ENCODE results near the gene PRR33.
"Not testable (repeated sequence)": the region's sequence is repeated elsewhere in the genome, so short reads cannot be mapped to it uniquely, and the experiment has no call there.

PRR33 gene

GRCh38 chr11:1891831-1892115 is at the start of gene PRR33:
Gene PRR33, minus strand, starts transcription at chr11:1891895. Its CDS starts 1,311 bp downstream, at chr11:1890584.
- DNase-seq (ENCODE audit: low read depth, low spot score) = no peak

- not testable (repeated sequence) for DNase-seq (ENCODE audit: low read depth, low spot score)
Observed at GRCh38 chr11:1939788-1940187, 48.1 kb upstream of the PRR33 start.

- DNase-seq (ENCODE audit: low read depth, low spot score) = no peak
Observed at GRCh38 chr11:1939006-1939625, 47.4 kb upstream of the PRR33 start.

GRCh38 chr11:1938343-1939005 is 46.8 kb upstream of the PRR33 start:
- no peak for DNase-seq (ENCODE audit: low read depth, low spot score)

- DNase-seq (ENCODE audit: low read depth, low spot score) = no peak
Observed at GRCh38 chr11:1937616-1938342, 46.1 kb upstream of the PRR33 start.

- no peak for DNase-seq (ENCODE audit: low read depth, low spot score)
Observed at GRCh38 chr11:1936781-1937615, 45.3 kb upstream of the PRR33 start.

GRCh38 chr11:1936072-1936780 is 44.5 kb upstream of the PRR33 start:
- no peak for DNase-seq (ENCODE audit: low read depth, low spot score)

- DNase-seq (ENCODE audit: low read depth, low spot score) = no peak
Observed at GRCh38 chr11:1935156-1936071, 43.7 kb upstream of the PRR33 start.

- DNase-seq (ENCODE audit: low read depth, low spot score) = no peak
Observed at GRCh38 chr11:1934335-1935155, 42.9 kb upstream of the PRR33 start.

- DNase-seq (ENCODE audit: low read depth, low spot score) = no peak
Observed at GRCh38 chr11:1933416-1934334, 42.0 kb upstream of the PRR33 start.

GRCh38 chr11:1932681-1933080 is 41.0 kb upstream of the PRR33 start:
- no peak for DNase-seq (ENCODE audit: low read depth, low spot score)

- no peak for DNase-seq (ENCODE audit: low read depth, low spot score)
Observed at GRCh38 chr11:1932105-1932480, 40.4 kb upstream of the PRR33 start.

GRCh38 chr11:1931341-1932104 is 39.8 kb upstream of the PRR33 start:
- no peak for DNase-seq (ENCODE audit: low read depth, low spot score)

GRCh38 chr11:1930462-1930830 is 38.8 kb upstream of the PRR33 start:
- no peak for DNase-seq (ENCODE audit: low read depth, low spot score)

- DNase-seq (ENCODE audit: low read depth, low spot score) = no peak
Observed at GRCh38 chr11:1929621-1930461, 38.1 kb upstream of the PRR33 start.

GRCh38 chr11:1928891-1929541 is 37.3 kb upstream of the PRR33 start:
- DNase-seq (ENCODE audit: low read depth, low spot score) = no peak
